A673 (cell line): ENCODE results near the gene PEX5L.

Source experiments
- CTCF ChIP-seq: fragments of 300-800, 200-600 bp; sonication (generic); conservative IDR thresholded peaks from 2 replicates; pipeline ENCODE4 v1.5.1; 2017; ENCODE audit warnings: low read depth, mild to moderate bottlenecking, antibody characterized with exemption, low read length, moderate library complexity, mixed read lengths
- EZH2 ChIP-seq: fragments of 200-600 bp; sonication (generic); IDR thresholded peaks from 2 replicates; pipeline ENCODE4 v1.6.1; 2017; ENCODE audit warnings: borderline replicate concordance, low read depth, mild to moderate bottlenecking, mixed read lengths, antibody characterized with exemption, low read length; ENCODE audit not compliant: poor library complexity, severe bottlenecking

GRCh38 chr3:179897231-179897630, 139.5 kb downstream of the PEX5L start:
- TF ChIP-seq CTCF (no peak), EZH2 (no peak)
